H1 (cell line): Measurements from ENCODE around the gene EIF4E. TPM values are rescaled to one million over a fixed set of nuclear protein-coding genes. Genes with fewer than 3 reads are reported as not detected.

Experiments used
- CHD7 ChIP-seq: fragments of 300-600 bp; sonication (generic); IDR thresholded peaks from 2 replicates; pipeline ENCODE4 v1.7.1; 2012; ENCODE audit warnings: low read length, moderate library complexity, mild to moderate bottlenecking, inconsistent platforms; ENCODE audit not compliant: insufficient replicate concordance
- SRF ChIP-seq: IDR thresholded peaks from 2 replicates; pipeline ENCODE4 v1.6.1; 2011; ENCODE audit warnings: mild to moderate bottlenecking, low read depth, low read length, moderate library complexity
- polyA plus RNA-seq, 7 experiments: library from polyadenylated mRNA; depleted of rRNA in 3 of 7; stranded (reverse) in 5 of 7; unstranded in 2 of 7; fragments of >200 nt in 5 of 7; fragments of 200-250 nt in 2 of 7; gene quantifications; 1 replicate in 5 of 7; 2 replicates in 1 of 7; 4 replicates in 1 of 7; pipeline versions ENCODE4 v1.2.1 to v1.2.3, GENCODE V29; 2011 to 2013; ENCODE audit warnings: missing spikeins in 2 of 7, mixed read lengths in 2 of 7
- total RNA-seq: library from RNA; stranded (reverse); fragmentation: NEBNext Ultra II Directional; extraction: Animal tissue kit (Norgen Biotek cat#: 25700); gene quantifications from 2 replicates; pipeline ENCODE4 v1.2.1, GENCODE V29; 2021

Gene EIF4E
- total and polyA plus RNA-seq, 2 of the 8 experiments (the other 6 are each of a cell fraction or from before 2014, with no cell fraction given) = 59.6 to 185 TPM

DNA sequence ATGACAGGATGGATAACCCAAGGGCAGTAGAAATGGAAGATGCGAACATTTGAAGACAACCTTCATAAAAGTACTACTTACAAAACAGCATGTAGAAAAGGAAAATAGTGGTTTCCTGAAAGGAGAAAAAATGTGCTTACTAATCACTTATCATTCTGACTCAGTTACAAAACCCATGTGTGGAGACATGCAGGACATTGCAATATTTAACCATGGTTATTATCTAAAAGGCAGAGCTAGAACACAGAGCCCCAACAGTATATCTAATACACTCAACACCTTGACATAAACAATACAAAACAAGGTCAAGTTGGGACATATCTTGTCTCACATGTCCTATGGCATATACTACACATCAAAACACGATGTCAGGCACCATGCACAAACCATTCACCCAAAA is 55.9 kb downstream of the EIF4E start (continued):
- no peak for TF ChIP-seq CHD7
- no peak for TF ChIP-seq SRF
